OCI-LY3 (cell line): ENCODE data around the gene HNRNPUL2.

ENCODE experiments used
- EZH2phosphoT487 ChIP-seq: fragments of 200-600 bp; shearing (Covaris generic); IDR thresholded peaks from 2 replicates; pipeline ENCODE4 v1.6.1; 2018; ENCODE audit warnings: antibody characterized with exemption, mixed run types, low read depth
- TF ChIP-seq, protein P1 (sequence below): fragments of 200-600, 300-600 bp; sonication (generic); IDR thresholded peaks from 2 replicates; pipeline ENCODE4 v1.5.1; 2014; ENCODE audit warnings: antibody characterized with exemption, low read length, low read depth

GRCh38 chr11:62753736-62754603 is 26.7 kb upstream of the HNRNPUL2 start, which contains the start of gene ZBTB3:
- TF ChIP-seq, protein P1, sequence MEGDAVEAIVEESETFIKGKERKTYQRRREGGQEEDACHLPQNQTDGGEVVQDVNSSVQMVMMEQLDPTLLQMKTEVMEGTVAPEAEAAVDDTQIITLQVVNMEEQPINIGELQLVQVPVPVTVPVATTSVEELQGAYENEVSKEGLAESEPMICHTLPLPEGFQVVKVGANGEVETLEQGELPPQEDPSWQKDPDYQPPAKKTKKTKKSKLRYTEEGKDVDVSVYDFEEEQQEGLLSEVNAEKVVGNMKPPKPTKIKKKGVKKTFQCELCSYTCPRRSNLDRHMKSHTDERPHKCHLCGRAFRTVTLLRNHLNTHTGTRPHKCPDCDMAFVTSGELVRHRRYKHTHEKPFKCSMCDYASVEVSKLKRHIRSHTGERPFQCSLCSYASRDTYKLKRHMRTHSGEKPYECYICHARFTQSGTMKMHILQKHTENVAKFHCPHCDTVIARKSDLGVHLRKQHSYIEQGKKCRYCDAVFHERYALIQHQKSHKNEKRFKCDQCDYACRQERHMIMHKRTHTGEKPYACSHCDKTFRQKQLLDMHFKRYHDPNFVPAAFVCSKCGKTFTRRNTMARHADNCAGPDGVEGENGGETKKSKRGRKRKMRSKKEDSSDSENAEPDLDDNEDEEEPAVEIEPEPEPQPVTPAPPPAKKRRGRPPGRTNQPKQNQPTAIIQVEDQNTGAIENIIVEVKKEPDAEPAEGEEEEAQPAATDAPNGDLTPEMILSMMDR: no peak
- no peak for TF ChIP-seq EZH2phosphoT487
